Activated T-cell treated with anti-CD3 and anti-CD28 coated beads for 1 hour (primary cell): ENCODE results near the gene HPCAL1.

Experiments
- DNase-seq: peaks from one replicate; pipeline ENCODE4 v3.0.0-alpha.2; 2020; ENCODE audit warnings: low read depth

The HPCAL1 gene

DNA sequence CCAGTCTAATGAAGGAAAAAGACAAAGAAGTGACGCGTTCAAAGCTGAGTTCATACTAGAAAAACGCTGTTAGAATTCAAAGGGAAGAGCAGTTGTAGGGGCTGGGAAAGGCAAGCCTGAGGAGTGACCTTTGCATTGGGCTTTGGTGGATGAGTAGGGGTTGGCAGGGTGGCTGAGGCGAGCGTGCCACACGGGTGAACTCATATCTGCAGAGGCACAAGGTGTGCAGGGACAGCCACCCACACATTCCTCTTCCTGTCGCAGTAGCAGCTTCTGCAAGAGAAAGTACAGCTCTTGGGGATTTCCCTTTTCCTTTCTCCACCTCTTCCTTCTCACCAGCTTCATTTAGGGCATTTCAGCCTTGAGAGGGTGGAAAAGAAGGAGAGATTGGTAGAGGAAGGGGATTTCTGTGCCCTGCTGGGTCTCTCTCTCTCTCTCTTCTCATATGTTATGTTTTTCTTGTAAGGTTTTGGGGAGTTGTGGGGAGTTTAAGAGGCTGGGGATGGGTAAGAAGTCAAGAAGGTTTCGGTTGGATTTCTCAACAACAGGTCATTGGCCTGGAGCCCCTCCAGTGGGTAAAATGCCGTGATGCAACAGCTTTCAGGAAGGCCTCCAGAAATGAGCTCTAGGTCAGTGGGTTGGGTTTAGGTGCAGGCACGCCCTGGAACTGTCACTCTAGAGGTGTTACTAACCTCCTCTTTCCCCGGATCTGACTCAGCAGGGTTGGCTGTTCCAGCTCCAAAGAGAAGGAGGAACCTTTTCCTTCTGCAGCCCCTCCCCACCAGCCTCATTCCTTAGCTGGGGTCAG, 105.3 kb downstream of the HPCAL1 start:
- DNase-seq, result peak; percentile 26

DNA sequence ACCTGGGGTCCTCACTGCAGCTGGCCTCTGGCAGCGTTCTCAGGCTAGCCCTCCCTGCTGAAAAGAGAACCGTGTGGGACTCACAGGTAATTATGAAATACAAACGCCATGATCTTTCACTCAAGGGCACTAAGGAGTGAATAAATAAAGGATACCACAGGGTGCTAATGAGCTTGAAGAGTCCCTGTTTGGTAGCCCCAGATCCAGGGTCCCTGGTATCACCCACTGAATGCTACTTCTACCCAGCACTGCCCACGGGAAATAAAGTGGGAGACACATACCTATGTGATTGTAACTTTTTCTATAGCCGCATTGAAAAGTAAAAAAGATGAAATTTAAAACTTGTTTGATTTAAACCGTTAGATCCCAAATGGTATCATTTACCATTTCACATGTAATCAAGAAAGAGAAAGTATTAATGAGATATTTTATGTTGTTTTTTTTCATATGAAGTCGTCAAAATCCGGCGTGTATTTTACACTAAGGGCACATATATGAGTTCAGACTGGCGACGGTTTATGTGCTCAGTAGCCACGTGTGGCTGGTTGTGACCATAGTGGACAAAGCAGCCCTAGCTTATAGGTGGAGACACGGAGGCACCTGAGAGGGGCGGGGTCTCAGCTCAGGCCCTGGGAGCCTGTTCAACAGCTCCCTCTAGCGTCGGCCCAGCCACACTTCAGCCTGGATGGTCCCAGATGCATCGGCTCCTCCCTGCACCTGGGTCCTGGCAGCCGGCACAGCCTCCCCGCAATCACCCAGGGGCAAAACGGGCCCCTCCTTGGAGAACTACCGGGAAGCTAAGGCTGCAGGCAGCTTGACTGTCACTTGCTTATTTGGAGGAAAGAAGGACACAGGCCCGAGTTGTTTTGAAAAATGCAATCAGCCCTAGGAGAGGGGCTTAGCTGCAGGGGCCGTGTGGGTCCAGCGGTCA, 106.2 kb downstream of the HPCAL1 start:
- peak; percentile 75 for DNase-seq

DNA sequence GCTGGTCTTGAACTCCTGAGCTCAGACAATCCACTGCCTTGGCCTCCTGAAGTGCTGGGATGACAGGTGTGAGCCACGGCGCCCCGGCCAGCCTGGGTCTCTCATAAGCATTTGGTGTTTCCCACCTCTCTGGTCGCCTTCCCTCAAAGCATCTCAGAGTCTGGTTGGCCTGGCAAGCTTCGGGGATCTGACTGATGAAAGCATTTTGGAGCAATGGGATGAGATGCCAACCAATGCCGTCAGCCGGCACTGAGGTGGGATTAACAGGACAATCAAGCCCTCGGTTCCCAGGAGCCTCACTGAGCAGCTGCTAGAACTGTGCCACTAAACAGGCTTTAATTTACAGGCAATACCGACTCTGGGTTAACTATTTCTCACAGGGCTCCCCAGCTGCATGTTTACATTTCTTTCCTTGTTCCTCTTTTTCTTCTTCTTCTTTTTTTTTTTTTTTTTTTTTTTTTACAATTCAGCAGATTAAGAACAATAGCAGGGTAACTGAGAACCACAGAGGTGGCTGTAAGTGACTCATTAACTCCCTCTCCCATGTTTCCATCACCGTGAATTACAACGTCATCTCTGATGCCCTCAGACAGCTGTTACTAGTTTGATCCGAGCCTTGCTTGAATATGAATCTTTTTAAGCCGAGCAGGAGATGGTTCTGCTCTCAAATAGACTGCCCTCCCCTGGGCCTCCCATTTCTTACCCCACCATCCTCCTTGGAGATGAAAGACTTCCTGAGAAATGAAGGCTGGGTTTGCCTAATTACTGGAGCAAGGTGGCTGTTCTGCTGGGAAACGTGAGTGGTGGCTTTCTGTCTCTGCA, 107.5 kb downstream of the HPCAL1 start:
- no peak for DNase-seq

DNA sequence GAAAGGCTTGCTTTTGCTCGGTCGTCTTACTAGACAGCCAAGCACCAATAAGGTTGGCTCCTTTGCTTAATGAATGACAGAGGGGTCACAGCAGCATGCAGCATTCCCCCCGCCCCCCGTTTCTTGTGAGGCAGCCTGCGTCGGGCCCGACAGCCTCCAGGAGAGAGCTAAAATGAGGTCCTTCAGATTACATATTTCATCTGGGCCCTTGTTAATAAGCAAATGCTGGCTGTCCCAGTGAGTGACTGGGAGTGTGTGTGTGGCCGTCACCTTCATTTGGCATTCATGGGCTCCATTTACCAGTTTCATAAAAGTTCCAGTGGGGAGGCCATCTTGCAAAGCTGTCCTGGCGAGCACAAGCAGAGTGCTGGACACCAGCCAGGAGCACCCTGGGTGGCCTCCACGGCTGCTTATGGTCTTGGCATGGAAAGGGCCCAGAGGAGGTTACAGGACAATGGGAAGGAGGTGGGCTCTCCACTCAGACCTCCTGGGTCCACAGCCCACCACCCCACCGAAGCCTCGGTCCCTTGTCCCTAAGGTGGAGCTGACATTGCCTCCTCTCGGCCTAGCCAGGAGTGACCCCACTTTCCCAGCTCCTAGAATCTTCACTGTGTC, 108.2 kb downstream of the HPCAL1 start:
- no peak for DNase-seq

DNA sequence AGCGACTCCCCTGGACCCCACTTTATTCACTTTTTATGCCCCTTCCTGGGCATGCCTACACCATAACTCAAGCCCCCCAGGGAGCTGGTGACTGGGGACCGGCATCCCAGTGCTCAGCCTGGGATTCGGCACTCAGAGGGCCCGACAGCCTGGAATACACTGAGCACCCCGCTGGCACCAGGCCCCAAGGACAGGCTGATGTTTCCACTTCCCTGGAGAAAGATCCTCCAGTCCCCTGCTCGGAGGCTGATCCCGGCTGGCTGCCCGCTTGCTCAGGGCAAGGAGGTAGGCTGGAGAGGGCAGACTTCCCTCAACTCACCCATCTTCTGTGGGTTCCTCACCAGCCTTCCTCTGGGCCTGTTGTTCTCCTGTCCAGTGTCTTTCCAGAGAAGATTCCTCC, 108.9 kb downstream of the HPCAL1 start:
- DNase-seq, result no peak

DNA sequence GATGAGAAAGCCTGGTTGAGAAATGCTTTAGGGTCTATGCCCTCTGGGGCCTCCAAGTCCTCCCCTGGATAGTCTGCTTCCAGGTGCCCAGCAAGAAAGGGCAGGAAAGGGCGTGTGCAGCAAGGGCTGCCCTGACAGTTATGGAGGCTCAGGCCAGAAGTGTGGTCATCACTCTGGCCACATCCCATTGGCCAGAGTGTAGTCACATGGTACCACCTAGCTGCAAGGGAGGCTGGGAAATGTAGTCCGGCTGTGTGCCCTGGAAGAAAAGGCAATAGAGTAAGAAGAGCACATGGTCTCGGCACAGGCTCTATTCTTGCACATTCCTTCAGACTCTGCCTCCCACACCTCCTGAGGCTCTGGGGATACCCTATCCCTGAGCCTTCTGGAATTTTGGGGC, 109.7 kb downstream of the HPCAL1 start:
- DNase-seq, result no peak

DNA sequence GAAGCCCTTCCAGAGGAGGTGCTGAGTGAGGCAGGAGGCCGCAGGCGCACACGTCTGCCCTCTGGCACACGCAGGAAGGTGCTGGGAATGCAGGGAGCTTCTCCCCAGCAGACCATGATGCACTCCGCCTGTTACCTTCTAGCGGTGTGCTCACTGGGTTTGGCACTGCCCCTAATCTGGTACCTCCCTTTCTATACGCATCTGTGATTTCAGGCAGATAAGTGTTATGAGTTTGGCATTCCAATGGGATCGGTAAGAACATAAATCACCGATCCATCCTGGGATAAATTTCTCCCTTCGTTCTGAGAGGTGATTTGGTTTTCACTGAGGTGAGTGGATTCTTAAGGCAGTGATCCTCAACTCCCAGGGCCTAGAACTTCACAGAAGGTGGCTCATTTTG, 110.8 kb downstream of the HPCAL1 start:
- no peak for DNase-seq

DNA sequence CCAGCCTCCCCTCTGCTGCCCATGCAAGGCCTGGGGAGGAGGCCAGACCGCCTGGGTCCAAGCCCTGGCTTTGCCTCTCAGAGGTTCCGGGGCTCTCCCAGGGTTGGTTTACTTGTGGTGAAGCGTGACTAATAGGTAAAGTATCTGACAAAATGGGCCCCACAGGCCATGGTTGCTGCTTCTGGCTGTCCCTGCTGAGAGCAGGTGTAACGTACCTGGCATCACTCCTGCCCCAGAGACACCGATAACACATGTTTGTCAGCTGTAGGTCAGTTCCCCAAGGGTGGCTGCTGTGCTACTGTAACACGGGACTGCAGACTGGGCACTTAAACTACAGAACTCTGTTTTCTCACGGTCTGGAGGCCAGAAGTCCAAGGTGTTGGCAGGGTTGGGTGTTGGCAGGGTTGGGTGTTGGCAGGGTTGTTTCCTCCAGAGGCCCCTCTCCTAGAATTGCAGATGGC, 111.3 kb downstream of the HPCAL1 start:
- no peak for DNase-seq

DNA sequence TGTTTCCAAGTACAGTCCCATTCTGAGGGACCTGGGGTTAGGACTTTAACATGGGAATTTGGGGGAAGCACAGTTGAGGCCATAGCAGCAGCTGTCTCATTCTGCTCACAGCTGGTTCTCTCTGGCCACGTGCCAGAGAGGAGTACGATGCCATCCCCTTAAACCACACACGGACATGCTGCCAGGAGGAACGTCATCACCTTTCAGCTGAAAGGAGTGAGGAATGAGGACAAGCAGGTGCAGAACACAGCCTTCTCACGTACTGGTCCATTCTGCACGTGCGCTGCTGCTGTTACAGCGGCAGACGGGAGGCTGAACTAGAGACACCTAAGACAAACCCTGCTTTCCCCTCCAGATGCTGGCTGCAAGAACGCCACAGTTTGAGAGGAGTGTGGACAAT, 111.9 kb downstream of the HPCAL1 start:
- no peak for DNase-seq

DNA sequence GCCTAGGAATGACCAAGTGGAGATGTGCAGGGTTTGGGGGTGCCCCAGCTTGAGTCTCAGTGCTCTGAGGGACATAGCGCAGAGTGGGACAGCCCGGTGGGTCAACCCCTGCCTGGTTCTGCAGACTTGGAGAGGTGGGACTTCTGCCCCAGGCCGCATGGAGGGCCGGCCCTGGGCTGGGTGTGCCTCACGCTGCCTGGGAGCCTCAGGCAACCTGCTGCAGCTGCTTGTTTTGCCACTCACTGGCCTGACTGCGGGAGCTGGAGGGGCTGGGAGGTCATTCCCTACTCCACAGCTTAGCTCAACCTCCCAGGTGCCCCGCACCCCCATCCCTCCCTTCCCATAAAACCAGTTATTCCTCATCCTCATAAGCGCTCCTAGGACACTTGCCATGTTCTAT, 112.3 kb downstream of the HPCAL1 start:
- no peak for DNase-seq

DNA sequence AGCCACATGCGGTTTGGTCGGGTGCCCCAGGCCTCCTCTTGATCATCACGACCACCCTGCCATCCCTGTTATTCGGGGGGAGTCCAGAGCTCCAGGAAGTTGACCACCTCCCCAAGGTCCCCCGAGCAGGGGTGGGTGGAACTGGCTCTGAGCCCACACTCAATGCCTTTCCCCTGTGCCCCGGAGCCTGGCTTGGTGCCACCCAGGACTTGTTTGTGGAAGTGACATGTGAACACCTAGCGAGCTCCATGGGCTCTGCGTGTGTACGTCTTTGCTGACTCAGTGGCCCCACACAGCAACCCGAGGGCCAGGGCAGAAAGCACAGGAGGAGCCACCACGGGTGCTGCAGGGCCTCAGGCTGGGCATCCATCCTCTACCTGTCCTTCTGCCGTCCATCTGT, 112.9 kb downstream of the HPCAL1 start:
- DNase-seq, result no peak

DNA sequence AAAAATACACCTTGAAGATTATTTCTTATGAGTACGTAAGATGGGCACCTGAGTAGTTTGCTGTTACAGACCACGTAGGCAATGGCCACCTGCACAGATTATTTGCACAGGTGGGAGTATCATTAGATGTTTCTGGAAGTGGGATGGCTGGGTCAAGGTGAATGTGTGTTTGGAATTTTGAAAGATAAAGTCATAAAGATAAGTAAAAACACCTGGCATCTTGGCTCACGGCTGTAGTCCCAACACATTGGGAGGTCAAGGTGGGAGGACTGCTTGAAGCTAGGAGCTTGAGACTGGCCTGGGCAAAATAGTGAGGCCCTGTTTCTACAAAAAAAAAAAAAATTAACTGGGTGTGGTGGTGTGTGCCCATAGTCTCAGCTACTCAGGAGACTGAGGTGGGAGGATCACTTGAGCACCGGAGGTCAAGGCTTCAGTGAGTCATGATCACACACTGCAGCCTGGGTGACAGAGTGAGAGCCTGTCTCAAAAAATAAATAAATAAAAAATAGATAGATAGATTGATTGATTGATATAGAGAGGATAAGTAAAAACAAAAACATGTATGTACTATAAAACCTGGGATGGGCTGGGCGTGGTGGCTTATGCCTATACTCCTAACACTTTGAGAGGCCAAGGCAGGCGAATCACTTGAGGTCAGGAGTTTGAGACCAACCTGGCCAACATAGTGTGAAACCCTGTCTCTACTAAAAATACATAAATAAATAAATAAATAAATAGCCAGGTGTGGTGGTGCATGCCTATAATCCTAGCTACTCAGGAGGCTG, 115.0 kb downstream of the HPCAL1 start:
- DNase-seq, result no peak

DNA sequence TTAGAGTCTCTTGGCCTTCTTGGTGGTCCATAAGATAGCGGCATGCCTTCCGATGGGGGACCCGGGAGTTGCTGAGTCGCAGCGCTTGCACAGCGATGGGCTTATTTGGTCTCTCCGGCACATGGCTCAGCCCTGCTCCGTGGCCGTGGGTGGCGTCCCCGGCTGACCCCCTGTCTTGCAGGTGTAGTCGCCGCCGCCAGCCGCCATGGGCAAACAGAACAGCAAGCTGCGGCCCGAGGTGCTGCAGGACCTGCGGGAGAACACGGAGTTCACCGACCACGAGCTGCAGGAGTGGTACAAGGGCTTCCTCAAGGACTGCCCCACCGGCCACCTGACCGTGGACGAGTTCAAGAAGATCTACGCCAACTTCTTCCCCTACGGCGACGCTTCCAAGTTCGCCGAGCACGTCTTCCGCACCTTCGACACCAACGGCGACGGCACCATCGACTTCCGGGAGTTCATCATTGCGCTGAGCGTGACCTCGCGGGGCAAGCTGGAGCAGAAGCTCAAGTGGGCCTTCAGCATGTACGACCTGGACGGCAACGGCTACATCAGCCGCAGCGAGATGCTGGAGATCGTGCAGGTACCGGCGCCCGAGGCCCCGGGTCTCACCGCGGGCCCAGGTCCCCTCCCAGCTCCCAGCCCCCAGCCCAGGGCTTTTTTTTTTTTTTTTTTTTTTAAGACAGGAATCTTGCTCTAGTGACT, 117.0 kb downstream of the HPCAL1 start:
- DNase-seq, result no peak

DNA sequence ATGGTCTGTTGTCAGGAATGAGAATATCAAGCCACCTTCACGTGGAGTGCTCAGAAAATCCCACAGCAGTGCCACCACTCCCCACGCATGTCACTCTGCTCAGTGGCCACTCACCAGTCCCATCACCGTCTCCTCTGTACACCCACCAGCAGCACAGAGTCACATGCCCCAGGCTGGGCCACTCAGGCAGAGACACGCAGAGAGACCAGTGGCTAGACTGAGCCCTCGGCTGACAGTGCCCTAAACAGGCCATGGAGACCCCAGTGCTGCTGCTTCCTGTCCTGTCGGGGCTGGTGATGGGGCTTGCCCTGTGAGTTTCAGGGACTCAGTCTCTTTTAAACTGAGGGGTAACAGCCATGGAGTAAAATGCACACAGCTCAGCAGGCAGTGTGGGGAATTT, 119.5 kb downstream of the HPCAL1 start:
- no peak for DNase-seq

DNA sequence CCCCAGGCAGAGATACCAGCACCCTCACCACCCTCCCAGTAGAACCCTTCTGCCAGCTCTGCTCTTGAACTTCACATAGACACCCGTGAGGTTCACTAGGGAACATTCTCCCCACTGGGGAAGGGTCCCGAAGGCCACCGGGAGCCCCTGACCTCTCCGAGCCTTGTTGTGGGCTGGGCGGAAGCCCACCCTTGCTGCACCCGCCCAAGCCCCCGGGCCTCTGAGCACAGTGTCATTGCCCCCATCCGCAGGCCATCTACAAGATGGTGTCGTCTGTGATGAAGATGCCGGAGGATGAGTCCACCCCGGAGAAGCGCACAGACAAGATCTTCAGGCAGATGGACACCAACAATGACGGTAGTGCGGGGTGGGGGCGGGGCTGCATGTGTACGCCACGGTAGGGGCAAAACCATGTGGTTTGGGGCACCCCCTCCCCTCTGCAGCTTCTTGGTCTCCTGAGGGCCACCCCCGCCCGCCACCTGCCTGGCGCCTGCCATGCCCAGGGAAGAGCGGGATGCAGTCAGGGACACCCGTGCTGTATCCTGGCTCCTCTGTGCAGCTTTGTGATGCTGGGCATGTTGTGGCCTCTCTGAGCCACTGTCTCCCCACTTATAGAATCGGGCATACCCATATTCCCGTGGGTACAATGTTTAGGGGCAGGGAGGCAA, 120.2 kb downstream of the HPCAL1 start:
- no peak for DNase-seq

DNA sequence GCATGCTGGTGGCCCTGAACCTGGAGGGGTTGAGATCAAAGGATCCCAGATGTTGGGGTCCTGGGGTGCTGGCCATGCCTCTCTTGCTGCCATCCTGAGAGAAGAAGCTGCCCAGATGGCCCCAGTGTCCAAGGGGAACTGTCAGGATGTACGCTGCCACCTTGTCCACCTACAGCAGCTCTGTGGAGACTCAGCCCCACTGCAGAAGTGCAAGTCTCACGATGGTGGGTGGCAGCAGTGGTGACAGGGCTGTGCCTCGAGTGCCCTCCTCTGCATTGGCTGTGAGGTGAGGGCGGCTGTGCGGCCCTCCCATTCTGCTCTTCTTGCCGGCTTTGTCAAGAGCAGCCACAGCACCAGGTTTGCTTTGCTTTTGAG, 120.7 kb downstream of the HPCAL1 start:
- no peak for DNase-seq

DNA sequence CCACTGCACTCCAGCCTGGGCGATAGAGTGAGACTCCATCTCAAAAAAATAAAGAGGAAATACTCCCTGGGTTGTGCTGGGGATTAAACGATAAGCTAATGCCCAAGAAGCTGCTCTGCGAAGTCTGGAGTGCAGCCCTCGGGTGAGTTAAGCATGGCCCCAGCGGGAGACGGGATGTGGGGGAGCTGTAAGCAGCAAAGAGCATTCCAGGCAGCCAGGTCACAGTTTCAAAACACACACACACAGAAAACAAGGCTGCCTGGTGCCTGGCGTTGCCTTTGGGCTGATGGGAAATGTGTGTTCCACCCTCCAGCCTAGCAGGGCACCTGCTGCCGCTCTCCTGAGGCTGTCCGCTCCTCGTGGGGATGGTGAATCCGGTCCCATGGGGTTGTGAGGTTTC, 121.3 kb downstream of the HPCAL1 start:
- DNase-seq, result no peak

DNA sequence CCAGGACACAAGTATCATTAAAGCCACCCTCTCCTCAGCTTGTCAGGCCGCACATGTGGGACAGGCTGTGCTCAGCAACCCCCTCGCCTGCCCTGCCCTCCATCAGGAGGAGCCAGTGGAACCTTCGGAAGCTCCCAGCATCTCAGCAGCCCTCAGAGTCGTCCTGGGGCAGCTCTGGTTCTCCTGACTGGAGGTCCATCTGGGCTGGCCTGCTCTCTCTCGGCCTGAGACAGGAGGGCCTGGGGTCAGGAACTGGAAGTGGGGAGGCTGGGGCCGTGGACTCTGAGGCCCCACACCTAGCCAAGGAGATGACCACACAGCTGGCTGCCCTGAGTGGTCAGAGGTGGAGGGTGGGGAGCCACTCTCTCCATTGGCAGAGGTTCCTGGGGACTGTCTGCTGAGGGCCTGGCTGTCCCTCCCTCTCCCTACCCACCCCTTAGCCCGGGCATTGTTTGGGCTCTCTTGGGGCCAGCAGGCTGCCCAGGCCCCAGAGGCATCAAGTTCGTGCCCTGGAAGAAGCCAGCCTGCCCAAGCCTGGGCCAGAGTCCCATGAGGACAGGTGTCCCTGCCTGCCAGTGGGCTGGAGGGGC, 122.3 kb downstream of the HPCAL1 start:
- no peak for DNase-seq

DNA sequence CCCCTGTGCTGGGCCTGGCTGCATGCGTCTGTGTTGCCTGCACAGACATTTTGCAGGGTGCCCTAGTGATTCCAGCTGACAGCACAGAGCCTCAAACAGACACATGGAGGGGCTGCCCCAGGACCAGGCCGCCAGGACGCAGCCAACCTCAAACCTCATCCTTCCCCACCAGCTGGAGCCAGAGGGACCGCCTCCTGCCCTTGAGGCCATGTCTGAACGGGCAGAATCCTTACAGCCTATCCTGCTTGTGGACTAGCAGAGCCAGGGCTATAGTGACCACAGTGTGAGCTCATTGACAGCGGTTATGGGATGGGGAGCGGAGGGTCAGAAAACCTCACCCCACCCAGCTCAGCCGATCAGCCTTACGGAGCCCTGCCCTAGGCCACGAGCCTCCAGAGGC, 123.0 kb downstream of the HPCAL1 start:
- no peak for DNase-seq
